Stimulated activated CD8-positive, alpha-beta memory T cell treated with anti-CD3 and anti-CD28 coated beads, Interleukin-12 subunit alpha, Interleukin-12 subunit beta, amount 100 ng/mL, for 1 hour (primary cell): ENCODE results near the gene PHAF1.
"Not testable (repeated sequence)": the region's sequence is repeated elsewhere in the genome, so short reads cannot be mapped to it uniquely, and the experiment has no call there.

Experiments used
- DNase-seq: peaks from one replicate; pipeline ENCODE4 v3.0.0-alpha.2; 2020; ENCODE audit warnings: low read depth

PHAF1 gene

DNA sequence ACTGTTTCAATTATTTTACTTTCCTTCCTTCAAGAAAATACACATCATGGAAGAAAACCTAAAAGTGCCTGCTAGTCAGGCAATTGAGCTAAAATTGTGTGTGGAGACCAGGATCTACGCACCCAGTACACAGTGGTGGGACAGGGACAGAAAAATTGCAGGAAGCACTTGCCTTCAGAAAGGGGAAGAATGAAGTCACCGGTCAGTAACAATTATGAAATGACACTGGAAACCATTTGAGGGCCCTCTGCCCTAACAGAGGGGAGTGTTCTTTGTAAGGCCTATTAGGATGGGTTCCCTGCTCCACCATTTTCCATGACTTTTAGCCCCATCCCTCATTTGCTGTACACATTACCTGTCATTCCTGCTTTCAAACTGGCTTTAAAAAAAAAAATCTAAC lies 4.5 kb upstream of the PHAF1 start:
- DNase-seq: no peak

DNA sequence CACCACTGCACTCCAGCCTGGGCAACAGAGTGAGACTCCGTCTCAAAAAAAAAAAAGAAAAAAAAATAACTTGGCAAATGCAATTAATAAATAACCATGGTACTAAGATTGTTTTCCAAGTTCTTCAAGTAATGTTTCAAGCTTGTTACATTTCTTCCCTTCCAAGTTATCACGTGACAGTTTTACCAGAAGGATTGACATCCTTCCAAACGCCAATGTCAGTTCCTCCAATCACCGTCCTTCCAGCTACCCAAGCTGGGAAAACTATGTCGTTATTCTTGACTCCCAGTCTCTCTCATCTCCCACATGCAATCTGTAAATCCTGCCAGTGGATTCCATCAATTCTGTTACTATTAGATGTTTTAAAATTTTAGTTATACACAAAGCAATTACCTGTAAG lies 3.9 kb upstream of the PHAF1 start:
- DNase-seq: no peak

DNA sequence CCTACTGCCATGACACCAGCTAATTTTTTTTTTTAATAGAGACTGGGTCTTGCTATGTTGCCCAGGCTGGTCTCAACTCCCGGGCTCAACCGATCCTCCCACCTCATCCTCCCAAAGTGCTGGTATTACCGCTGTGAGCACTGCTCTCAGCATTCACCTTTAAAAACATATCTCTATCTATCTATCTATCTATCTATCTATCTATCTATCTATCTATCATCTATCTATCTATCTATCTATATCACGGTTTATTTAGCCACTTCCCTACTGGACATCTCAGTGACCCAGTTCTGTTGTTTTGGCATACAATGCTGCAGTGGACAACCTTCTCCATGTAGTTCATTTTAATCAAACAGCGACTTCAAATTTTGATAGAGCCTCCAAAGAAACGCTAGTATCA lies 1.3 kb upstream of the PHAF1 start:
- DNase-seq: no peak

DNA sequence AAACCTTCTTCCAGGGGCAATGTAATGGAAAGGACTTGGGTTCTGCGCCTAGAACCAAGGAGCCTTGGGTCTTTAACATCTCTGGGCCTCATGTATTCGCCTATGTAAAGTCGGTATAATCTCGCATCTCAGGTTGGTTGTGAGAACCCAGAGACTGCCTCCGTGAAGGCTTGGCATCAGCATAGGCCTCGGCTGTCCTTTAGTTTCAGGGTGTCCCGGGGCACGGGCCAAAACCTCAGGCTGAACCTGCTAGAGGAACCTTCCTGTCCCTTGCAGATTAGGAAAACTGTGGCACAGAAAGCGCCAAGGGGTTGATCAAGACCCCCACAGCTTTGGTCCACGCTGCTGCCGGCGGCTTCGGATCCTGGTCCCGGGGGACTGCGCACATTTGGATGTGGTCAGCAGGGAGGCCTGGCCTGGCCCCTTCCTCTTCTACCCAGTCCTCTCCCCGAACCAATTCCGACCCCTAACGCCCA lies 772 bp upstream of the PHAF1 start:
- DNase-seq: no peak

DNA sequence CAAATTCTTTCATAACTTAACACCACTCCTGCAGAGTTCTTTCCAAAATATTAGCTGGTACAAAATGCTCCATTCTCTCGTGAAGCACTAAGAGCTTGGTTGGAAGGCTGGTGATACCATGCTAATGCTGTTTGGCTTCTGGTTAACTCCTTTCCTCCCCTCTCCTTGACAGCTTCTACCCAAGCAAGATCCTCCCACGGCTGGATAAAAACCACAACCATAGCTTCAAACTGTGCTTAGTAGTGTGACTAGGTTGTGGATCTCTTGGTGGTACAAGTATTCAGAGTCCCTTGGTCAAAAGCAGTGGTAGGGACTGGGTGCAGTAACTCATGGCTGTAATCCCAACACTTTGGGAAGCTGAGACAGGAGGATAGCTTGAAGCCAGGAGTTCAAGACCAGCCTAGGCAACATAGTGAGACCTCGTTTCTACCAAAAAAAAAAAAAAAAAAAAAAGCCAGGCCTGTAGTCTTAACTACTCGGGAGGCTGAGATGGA lies 2.3 kb downstream of the PHAF1 start:
- DNase-seq: no peak

DNA sequence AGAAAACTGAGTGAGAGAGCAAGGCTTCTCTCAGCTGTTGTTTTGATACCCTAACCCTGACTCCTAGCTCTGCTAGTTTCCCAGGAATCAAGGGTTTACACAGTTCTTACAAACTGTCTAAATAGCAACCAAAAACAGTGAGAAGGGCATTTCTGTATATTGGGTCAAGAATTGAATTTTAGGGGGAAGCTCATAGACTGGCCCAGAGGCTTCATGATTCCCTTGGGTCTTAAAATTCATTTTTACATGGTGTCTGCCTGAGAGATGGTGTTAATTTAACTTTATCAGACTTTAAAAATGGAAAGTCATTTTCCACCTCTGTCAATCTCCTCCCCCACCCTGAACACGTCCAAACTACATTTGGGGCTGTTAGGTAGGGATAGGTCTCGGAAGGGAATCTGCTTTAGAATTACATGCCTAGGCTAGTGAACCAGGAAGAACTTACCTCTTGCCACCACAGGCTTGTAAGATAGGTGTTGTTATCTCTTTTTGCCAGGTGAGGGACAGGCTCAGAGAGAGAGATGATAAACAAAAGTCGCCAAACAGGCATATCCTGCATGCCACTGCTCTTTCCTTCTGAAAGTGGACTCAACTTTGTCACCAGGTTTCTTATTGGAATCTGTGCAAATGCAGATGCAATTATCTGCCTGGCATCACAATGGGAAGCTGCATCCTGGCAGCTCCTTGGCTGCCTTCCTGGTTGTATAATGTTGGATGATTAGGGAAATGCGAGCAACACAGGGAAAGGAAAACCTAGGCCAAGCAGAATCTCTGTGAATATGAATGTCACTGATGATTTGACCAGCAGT lies 3.1 kb downstream of the PHAF1 start:
- no peak for DNase-seq

DNA sequence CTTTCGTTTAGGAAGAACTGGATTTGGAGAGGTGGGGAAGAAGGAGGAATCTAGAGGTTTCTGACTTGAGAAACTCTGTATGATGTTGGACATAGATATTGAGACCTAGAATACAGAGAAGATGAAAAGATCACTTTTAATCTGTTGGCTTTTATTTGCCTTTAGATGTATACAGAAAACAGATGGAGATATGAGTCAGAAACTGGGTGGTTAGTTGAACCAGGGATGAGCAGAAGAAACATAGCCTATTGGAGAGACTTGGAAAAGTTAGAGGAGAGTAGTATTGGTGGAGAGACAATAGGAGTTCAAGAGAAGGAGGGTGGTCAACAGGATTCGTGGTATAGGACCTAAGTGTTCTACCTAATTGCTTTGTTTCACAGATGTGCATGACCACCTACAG lies 5.1 kb downstream of the PHAF1 start:
- DNase-seq: no peak

DNA sequence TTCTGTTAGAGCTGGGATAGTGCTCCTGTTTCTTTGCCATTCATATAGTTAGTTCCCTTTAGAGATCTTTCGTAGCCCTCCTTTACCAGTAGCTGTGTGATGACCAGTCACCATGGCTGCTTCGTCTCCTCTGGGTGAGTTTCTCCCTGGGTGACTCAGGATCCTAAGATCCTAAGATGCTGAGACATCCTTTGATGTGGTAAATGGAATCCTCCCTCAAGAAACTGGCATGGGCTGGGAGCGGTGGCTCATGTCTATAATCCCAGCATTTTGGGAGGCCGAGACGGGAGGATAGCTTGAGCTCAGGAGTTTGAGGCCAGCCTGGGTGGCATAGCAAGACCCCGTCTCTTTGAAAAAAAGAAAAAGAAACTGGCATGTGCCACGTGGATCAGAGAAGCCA lies 5.9 kb downstream of the PHAF1 start:
- no peak for DNase-seq

DNA sequence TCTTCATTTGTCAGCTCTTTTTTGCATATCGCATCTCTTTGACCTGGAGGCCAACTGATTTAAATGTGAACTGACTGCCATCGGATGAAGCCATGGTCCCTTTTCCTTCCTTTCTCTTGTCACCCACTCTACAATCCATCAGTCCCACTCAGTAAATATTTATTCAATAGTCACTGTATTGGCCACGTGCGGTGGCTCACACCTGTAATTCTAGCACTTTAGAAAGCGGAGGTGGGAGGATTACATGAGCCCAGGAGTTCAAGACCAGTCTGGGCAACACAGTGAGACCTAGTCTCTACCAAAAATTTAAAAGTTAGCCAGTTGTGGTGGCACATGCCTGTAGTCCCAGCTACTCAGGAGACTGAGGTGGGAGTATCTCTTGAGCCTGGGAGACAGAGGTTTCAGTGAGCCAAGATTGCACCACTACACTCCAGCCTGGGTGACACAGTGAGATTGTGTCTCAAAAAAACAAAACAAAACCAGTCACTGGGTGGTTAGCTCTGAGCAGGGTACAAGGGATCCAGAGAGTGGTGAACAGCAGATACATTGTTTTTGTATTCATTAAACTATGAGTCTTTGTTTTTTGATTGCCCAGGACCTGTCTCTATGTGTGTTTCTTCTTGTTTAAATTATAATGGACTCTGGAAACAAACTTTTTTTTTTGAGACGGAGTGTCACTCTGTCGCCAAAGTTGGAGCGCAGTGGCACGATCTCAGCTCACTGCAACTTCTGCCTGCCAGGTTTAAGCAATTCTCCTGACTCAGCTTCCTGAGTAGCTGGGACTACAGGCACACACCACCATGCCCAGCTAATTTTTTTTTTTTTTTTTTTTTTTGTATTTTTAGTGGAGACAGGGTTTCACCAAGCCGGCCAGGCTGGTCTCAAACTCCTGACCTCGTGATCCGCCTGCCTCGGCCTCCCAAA lies 6.9 kb downstream of the PHAF1 start:
- DNase-seq: no peak

DNA sequence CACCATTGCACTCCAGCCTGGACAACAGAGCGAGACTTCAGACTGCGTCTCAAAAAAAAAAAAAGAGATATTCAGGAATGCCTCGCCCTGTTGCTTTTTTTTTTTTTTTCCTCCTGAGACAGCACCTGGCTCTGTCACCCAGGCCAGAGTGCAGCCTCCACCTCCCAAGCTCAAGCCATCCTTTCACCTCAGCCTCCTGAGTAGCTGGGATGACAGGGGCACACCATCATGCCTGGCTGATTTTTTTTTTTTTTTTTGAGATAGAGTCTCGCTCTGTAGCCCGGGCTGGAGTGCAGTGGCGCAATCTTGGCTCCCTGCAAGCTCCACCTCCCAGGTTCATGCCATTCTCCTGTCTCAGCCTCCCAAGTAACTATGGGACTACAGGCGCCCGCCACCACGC lies 8.0 kb downstream of the PHAF1 start:
- DNase-seq: no peak

DNA sequence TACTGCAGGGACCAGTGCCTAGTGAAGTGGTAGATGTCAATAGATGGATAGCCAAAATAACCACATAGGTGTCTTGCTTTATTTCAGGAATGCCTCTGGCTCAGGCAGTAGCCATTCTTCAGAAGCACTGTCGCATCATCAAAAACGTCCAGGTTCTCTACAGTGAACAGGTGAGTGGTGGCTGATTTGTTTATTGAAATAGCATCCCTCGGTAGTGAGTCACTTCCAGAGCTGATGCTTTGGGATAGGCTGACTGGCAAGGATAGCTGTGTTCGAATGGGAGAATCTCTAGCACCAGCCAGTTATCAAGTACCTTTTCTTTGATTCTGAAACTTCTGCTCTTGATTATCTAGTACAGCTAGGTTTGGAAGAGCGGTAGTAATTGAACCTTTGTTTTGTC lies 10.3 kb downstream of the PHAF1 start:
- DNase-seq: no peak

DNA sequence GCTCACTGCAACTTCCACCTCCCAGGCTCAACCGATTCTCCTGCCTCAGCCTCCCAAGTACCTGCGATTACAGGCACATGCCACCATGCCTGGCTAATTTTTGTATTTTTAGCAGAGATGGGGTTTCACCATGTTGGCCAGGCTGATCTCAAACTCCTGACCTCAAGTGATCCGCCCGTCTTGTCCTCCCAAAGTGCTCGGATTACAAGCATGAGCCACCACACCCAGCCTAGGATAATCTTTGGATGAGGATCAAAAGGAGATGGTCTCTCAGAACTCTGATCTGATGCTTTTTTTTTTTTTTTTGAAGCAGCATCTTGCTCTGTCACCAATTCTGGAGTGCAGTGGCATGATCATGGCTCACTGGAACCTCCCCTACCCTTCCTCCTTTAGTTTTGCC lies 13.1 kb downstream of the PHAF1 start:
- DNase-seq: not testable (repeated sequence)

DNA sequence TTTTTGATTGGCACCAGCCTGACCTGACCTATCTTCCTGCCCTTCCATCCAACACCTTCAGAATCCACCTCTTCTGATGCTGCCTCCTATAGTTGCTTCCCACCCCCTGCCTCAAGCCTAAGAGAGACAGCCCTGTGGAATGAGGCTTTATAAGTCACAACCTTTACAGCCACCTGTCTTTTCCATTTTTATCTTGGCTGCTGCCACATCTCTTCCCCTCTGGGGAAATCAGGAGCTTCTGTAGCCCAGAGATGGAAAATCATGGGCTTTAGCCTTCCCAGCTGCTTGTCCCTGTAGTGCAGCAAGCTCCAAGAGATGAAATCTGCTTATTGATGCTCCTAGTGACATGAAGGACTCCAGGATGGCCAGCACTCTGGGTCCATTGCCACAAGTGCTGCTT lies 18.7 kb downstream of the PHAF1 start:
- no peak for DNase-seq

DNA sequence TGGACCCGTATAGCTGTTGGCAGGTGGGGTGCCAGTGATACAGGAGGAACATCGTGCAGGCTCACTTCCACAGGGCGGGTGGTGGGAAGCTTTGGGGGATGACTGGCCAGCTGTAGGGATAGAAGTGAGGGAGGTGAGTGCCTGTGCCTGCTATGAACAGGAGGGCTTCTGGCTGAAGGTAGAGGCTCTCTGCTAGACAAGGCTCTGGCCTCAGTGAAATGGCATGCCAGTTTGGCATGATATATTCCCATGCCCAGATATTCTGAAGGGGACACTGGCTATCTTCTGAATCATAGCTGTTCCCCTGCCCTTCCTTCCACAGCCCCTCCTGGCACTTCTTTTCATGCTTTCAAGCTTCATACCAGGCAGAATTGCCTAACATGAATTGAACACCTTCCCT lies 19.1 kb downstream of the PHAF1 start:
- no peak for DNase-seq

DNA sequence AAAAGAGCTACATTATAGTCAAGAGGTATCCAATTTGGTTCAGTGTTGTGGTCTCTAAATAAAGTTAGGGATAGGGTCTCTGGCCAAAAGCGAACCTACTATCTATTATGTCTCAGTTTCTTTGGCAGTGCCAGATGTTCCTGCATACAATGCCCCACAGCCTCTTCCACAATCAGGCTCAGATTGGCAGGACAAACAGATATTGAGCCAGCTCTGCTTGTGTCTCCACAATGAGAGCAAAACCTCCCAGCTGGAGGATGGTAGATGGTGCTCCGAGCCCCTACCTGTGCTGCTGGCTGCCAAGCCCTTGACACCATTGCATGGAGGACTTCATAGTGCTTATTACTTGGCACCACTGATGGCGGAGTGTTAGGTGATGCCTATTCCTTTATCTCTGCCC lies 19.7 kb downstream of the PHAF1 start:
- no peak for DNase-seq

DNA sequence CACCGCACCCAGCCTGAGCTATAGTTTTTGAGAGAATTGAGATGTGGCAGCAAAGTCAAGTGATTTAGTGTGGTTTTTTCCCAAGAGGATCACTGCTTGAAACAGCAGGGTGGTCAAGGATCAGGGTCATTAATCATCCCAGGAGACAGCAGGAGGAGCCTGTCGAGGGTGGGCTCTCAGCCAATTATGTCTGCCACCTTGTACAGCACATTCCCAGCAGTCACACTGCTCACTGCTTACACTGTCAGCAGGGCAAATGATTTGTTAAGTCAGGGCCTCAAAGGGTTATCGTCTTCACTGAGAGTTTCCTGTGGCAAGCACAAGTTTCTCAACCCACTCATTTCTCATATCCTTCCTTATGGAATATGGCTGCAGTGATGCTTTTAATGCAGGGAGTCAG lies 27.9 kb downstream of the PHAF1 start:
- DNase-seq: no peak

DNA sequence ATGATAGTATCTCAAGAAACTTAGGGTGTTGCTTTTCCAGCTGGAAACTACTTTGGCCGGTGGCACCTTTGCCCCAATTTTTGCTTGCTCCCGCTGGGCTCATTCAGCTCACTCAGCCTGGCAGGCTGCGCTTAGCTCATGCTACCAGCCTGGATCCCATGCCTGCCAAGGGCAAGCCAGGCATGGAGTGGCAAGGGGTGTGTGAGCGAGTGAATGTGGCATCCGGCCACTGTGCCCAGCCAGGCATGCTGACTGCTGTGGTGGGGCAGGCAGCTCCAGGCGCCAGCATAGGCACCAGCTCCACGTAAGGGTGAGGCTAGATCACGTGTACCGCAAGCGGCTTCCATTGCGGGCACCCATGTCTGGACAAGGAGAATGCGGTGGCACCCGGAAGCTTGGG lies 31.6 kb downstream of the PHAF1 start:
- no peak for DNase-seq

DNA sequence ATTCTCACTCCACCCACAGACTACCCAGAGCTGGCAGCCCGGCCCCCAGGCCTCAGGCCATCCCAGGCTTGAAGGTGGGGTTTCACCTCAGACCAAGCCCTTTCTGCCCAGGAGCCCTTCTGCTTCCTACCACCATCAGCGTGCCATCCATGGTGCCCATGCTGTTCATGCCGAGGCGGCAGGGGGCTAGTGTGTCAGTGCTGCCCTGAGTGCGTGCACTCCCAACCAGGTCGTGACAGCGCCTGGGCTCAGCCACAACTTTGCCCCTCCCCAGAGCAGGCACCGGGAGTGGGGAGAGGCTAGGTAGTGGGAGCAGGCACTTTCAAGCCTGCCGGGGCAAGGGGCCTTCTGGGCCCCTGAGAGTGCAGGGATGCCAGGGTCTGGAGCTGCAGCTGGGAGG lies 32.6 kb downstream of the PHAF1 start:
- DNase-seq: no peak

DNA sequence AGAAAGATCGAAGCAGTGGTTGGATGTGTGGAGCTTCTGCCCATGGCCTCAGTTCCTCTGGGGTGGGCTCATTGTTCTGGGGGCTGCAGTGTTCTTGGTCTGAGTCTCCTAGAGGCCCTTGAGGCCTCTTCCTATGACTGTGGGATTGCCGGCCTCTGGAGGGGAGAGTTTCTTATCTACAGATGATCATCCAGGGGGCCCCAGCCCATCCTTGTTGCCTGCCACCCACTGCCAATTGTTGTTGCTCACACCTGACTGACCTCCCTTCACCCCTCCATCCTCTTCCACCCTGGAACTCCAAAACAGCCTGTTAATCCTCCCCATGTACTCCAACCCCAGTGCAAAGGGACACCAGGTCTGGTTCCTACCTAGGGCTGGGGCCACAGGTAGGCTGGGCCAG lies 35.2 kb downstream of the PHAF1 start:
- DNase-seq: no peak

DNA sequence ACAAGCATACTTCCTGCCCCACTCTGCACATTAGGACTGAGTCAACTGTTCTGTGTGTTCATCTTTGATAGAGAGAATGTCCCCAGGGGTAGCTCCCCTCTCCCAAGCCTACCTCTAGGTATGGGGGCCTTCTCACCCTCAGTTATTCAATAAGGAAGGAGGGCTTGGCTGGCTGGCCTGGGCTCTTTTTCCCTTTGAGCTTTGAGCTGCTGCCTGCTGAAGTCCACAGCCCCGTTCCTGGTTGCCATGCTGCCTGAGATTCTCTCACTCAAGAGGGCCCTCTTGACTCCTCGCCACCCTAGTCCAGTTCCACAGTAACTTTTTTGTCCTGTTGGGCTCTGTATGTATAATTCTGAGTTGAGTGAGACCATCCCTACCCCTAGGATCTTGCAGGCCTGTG lies 36.0 kb downstream of the PHAF1 start:
- no peak for DNase-seq

DNA sequence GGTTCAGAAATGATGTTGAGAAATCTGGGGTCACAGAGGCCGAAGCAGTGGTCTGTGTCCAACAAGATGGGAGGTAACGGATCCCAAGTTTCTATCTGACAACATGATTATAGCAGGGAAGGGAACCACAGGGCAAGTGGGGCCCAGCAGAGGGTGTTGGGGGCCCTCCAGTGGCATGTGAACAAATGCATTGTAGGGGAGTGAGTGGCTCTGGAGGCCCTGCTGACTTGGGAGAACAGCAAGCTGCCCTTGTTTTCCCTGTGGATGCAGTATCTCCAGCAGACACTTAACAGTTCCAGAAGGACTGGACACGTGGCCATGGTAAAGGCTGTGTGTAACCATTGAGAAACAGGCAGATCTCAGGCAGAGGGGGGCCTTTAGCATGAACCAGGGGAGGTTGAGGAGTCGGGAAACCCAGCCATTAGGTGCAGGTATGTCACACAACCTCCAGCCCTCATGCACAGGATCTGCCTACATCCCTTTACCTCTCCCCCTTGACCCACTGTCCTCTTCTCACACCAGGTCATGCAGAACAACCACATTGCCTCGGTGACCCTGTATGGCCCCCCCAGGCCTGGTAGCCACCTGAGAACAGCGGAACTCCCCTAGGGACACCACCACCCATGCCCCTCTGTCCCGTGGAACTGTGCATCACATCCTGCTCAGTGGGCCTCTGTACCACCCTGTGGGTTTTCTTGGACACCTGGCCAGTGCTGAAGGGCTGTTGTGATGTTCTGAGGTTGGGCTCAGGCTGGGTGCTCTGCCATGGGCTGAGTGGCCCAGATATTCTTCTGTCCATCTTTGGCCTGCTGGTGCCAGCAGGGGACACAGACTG lies 37.0 kb downstream of the PHAF1 start:
- DNase-seq: no peak

DNA sequence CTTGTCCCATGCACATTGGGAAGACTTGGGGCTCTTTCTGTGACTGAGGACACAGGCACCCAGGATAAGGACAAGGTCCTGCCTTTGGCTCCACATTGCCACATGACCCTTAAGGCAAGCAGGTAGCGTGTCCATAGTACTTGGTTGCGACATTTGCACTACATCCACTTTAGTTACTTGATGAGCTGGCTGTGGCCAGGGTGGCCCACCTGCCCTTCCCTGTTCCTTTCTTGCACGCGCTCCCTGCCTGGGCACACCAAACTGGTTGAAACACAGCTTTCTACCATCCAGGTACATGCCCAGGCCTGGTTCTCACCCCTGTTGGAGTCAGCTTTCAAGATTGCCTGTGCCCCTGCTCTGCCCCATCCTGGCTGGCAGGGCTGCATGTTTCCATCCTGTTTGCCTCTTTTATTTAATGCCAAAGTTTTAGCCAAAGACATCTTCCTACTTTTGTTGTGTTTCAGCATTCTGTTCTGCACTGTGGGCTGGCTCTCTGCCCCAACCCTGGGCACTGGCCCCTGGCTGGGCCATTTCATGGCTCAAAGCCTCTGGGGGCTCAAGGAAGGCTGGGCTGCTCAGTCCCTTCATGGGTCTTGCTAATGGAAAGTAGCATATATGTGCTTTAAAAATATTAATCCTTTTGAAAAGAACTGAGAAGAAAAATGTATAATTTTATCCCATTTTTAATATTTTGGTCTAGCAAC lies 37.8 kb downstream of the PHAF1 start:
- DNase-seq: no peak
